Measurements from ENCODE around the gene ZNF473. TPM values are rescaled to one million over a fixed set of nuclear protein-coding genes. Genes with fewer than 3 reads are reported as not detected.
"Not testable (repeated sequence)": the region's sequence is repeated elsewhere in the genome, so short reads cannot be mapped to it uniquely, and the experiment has no call there.

ZNF473 gene
- polyA plus RNA-seq, 1 donor (not counting 4 experiments of a cell fraction or from before 2014, with no cell fraction given), result 7.7 TPM

DNA sequence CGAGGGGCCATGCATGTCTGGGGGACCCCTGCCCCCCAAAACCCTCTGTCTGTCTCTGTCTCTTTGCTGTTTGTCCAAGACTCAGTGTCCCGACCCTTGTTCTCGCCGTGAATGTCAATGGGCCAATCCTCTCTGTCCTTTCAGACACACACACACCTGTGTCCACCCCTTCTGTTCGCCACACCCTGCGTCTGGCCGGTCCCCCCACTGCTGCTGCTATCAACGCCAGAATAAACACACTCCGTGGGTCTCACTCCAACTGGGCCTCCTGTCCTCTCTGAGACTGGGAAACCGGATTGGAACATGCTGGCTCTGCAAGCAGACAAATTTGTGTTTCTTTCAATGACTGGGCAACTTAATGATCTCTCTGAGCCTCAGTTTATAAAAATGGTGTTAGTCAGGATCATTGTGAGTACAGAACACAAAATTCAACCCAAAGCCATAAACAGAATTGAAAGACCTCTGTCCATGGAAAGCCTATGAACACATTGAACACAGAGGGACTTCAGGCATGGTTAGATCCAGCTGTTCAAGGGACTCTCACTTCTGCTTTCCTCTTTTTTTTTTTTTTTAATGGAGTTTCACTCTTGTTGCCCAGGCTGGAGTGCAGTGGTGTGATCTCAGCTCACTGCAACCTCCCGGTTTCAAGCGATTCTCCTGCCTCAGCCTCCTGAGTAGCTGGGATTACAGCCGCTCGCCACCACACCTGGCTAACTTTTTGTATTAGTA is 50.0 kb downstream of the ZNF473 start:
- H3K27ac ChIP-seq (ENCODE audit: control insufficient read depth, insufficient read depth, low read length); H3K27me3 ChIP-seq (ENCODE audit: control insufficient read depth, extremely low read depth, insufficient read depth, low read length); dilution Hi-C loops (cut with MboI; ENCODE audit: extremely low pct_ligation_motif_present, low sequenced_read_pairs); H3K9ac ChIP-seq (ENCODE audit: control insufficient read depth, extremely low read depth, insufficient read depth, low read length); H3K79me2 ChIP-seq (ENCODE audit: control insufficient read depth, insufficient read depth, low read length); H3K9me3 ChIP-seq (ENCODE audit: control insufficient read depth, low read depth, low read length); H2AFZ ChIP-seq (ENCODE audit: control insufficient read depth, low read length); H4K20me1 ChIP-seq (ENCODE audit: control insufficient read depth, extremely low read depth, insufficient read depth, low read length); H3K4me2 ChIP-seq (ENCODE audit: control insufficient read depth, extremely low read depth, insufficient read depth, low read depth, low read length); H3K9me1 ChIP-seq (ENCODE audit: control insufficient read depth, extremely low read depth, insufficient read depth, low read length); H3K4me1 ChIP-seq (ENCODE audit: control insufficient read depth, extremely low read depth, insufficient read depth, low read length); H3K36me3 ChIP-seq (ENCODE audit: control insufficient read depth in 2 of 2, extremely low read depth in 1 of 2, insufficient read depth in 2 of 2, low read length in 2 of 2); H3K4me3 ChIP-seq (ENCODE audit: control insufficient read depth in 2 of 3, extremely low read depth in 1 of 3, insufficient read depth in 2 of 3, low read depth in 1 of 3, low read length in 3 of 3); FAIRE-seq; DNase-seq (ENCODE audit: low read depth, low spot score): not testable (repeated sequence)

- H2AFZ ChIP-seq (ENCODE audit: control insufficient read depth, low read length); FAIRE-seq; H3K4me3 ChIP-seq (ENCODE audit: control insufficient read depth in 2 of 3, extremely low read depth in 1 of 3, insufficient read depth in 2 of 3, low read depth in 1 of 3, low read length in 3 of 3); H3K27me3 ChIP-seq (ENCODE audit: control insufficient read depth, extremely low read depth, insufficient read depth, low read length); H3K4me1 ChIP-seq (ENCODE audit: control insufficient read depth, extremely low read depth, insufficient read depth, low read length); H4K20me1 ChIP-seq (ENCODE audit: control insufficient read depth, extremely low read depth, insufficient read depth, low read length); H3K79me2 ChIP-seq (ENCODE audit: control insufficient read depth, insufficient read depth, low read length); dilution Hi-C loops (cut with MboI; ENCODE audit: extremely low pct_ligation_motif_present, low sequenced_read_pairs); H3K9ac ChIP-seq (ENCODE audit: control insufficient read depth, extremely low read depth, insufficient read depth, low read length); DNase-seq (ENCODE audit: low read depth, low spot score); H3K27ac ChIP-seq (ENCODE audit: control insufficient read depth, insufficient read depth, low read length); H3K4me2 ChIP-seq (ENCODE audit: control insufficient read depth, extremely low read depth, insufficient read depth, low read depth, low read length); H3K9me3 ChIP-seq (ENCODE audit: control insufficient read depth, low read depth, low read length); H3K9me1 ChIP-seq (ENCODE audit: control insufficient read depth, extremely low read depth, insufficient read depth, low read length); H3K36me3 ChIP-seq (ENCODE audit: control insufficient read depth in 2 of 2, extremely low read depth in 1 of 2, insufficient read depth in 2 of 2, low read length in 2 of 2): not testable (repeated sequence)
Observed at GRCh38 chr19:50076581-50077355, 51.0 kb downstream of the ZNF473 start.

- H3K4me2 ChIP-seq (ENCODE audit: control insufficient read depth, extremely low read depth, insufficient read depth, low read depth, low read length); H3K4me1 ChIP-seq (ENCODE audit: control insufficient read depth, extremely low read depth, insufficient read depth, low read length); H3K27me3 ChIP-seq (ENCODE audit: control insufficient read depth, extremely low read depth, insufficient read depth, low read length); H3K9me3 ChIP-seq (ENCODE audit: control insufficient read depth, low read depth, low read length); H2AFZ ChIP-seq (ENCODE audit: control insufficient read depth, low read length); H4K20me1 ChIP-seq (ENCODE audit: control insufficient read depth, extremely low read depth, insufficient read depth, low read length); H3K9me1 ChIP-seq (ENCODE audit: control insufficient read depth, extremely low read depth, insufficient read depth, low read length); H3K27ac ChIP-seq (ENCODE audit: control insufficient read depth, insufficient read depth, low read length); DNase-seq (ENCODE audit: low read depth, low spot score); H3K79me2 ChIP-seq (ENCODE audit: control insufficient read depth, insufficient read depth, low read length); FAIRE-seq; H3K4me3 ChIP-seq (ENCODE audit: control insufficient read depth in 2 of 3, extremely low read depth in 1 of 3, insufficient read depth in 2 of 3, low read depth in 1 of 3, low read length in 3 of 3); H3K9ac ChIP-seq (ENCODE audit: control insufficient read depth, extremely low read depth, insufficient read depth, low read length); dilution Hi-C loops (cut with MboI; ENCODE audit: extremely low pct_ligation_motif_present, low sequenced_read_pairs); H3K36me3 ChIP-seq (ENCODE audit: control insufficient read depth in 2 of 2, extremely low read depth in 1 of 2, insufficient read depth in 2 of 2, low read length in 2 of 2): not testable (repeated sequence)
Observed at GRCh38 chr19:50079014-50079413, 53.2 kb downstream of the ZNF473 start.

- H3K9ac ChIP-seq (ENCODE audit: control insufficient read depth, extremely low read depth, insufficient read depth, low read length); H3K36me3 ChIP-seq (ENCODE audit: control insufficient read depth in 2 of 2, extremely low read depth in 1 of 2, insufficient read depth in 2 of 2, low read length in 2 of 2); H3K9me3 ChIP-seq (ENCODE audit: control insufficient read depth, low read depth, low read length); H3K27ac ChIP-seq (ENCODE audit: control insufficient read depth, insufficient read depth, low read length); H3K4me3 ChIP-seq (ENCODE audit: control insufficient read depth in 2 of 3, extremely low read depth in 1 of 3, insufficient read depth in 2 of 3, low read depth in 1 of 3, low read length in 3 of 3); FAIRE-seq; H3K4me2 ChIP-seq (ENCODE audit: control insufficient read depth, extremely low read depth, insufficient read depth, low read depth, low read length); DNase-seq (ENCODE audit: low read depth, low spot score); H3K9me1 ChIP-seq (ENCODE audit: control insufficient read depth, extremely low read depth, insufficient read depth, low read length); H4K20me1 ChIP-seq (ENCODE audit: control insufficient read depth, extremely low read depth, insufficient read depth, low read length); H3K27me3 ChIP-seq (ENCODE audit: control insufficient read depth, extremely low read depth, insufficient read depth, low read length); H3K4me1 ChIP-seq (ENCODE audit: control insufficient read depth, extremely low read depth, insufficient read depth, low read length); H3K79me2 ChIP-seq (ENCODE audit: control insufficient read depth, insufficient read depth, low read length); H2AFZ ChIP-seq (ENCODE audit: control insufficient read depth, low read length); dilution Hi-C loops (cut with MboI; ENCODE audit: extremely low pct_ligation_motif_present, low sequenced_read_pairs): not testable (repeated sequence)
Observed at GRCh38 chr19:50084440-50084839, 58.6 kb downstream of the ZNF473 start.

GRCh38 chr19:50087153-50087552 is 61.3 kb downstream of the ZNF473 start:
- H3K36me3 ChIP-seq (ENCODE audit: control insufficient read depth in 2 of 2, extremely low read depth in 1 of 2, insufficient read depth in 2 of 2, low read length in 2 of 2); H3K9me1 ChIP-seq (ENCODE audit: control insufficient read depth, extremely low read depth, insufficient read depth, low read length); H4K20me1 ChIP-seq (ENCODE audit: control insufficient read depth, extremely low read depth, insufficient read depth, low read length); H3K27ac ChIP-seq (ENCODE audit: control insufficient read depth, insufficient read depth, low read length); H2AFZ ChIP-seq (ENCODE audit: control insufficient read depth, low read length); H3K4me1 ChIP-seq (ENCODE audit: control insufficient read depth, extremely low read depth, insufficient read depth, low read length); H3K9me3 ChIP-seq (ENCODE audit: control insufficient read depth, low read depth, low read length); H3K4me2 ChIP-seq (ENCODE audit: control insufficient read depth, extremely low read depth, insufficient read depth, low read depth, low read length); H3K27me3 ChIP-seq (ENCODE audit: control insufficient read depth, extremely low read depth, insufficient read depth, low read length); H3K9ac ChIP-seq (ENCODE audit: control insufficient read depth, extremely low read depth, insufficient read depth, low read length); dilution Hi-C loops (cut with MboI; ENCODE audit: extremely low pct_ligation_motif_present, low sequenced_read_pairs); FAIRE-seq; H3K79me2 ChIP-seq (ENCODE audit: control insufficient read depth, insufficient read depth, low read length); H3K4me3 ChIP-seq (ENCODE audit: control insufficient read depth in 2 of 3, extremely low read depth in 1 of 3, insufficient read depth in 2 of 3, low read depth in 1 of 3, low read length in 3 of 3); DNase-seq (ENCODE audit: low read depth, low spot score): not testable (repeated sequence)

Data from keratinocyte (primary cell).